ENCODE results near the gene ELMO1. TPM values are rescaled to one million over a fixed set of nuclear protein-coding genes. Genes with fewer than 3 reads are reported as not detected.

ELMO1 gene
- total and polyA plus RNA-seq, 10 of the 15 experiments (the other 5 are each of a cell fraction or from before 2014, with no cell fraction given) = 22.6 to 85.9 (median 56.6) TPM

DNA sequence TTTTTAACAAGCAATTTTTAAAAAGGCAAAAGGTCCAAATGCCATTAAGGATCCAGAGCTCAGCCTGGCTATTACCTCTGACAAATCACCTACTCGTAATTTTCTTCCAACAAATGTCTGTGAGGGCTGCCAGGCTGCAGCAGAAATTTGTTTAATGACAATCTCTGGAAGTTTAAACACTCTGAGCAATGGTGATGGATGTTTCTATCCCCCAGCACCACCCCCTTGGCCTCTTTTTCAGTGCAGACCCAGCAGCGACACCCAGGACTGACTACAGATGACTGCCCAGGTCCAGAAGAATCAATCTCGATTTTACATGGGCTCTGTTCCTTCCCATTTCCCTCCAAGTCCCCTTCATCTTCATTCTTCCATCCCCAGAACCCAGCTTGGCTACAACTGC lies 523.0 kb downstream of the ELMO1 start:
- FAIRE-seq = no peak

DNA sequence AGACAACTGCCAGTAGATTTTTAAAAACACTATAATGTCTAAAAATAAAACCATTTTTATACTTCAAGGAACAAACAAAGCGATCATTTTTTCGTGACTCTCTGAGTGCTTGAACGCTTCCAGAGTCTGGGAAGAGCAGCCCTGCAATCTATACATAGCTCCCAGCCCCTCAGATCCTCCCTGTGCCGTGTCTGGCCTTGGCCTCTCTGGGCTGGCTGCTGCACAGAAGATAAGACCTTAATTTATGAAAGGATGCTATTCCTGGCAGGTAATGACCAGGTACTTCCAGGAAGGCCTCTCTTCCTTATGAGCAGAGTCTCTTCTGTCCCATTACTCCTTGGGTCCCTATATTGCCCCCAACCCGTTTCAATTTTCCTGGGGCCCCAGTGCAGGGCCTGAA lies 523.5 kb downstream of the ELMO1 start:
- CTCF ChIA-PET = interaction anchor here (1.5 to 1.6 kb wide), 2 partner anchors 10 to 13 kb away, joined by 3 read pairs; no protein-coding TSS in a partner anchor
- TF ChIP-seq HCFC1 (IDR thresholded peaks at IDR 0.05; ENCODE audit: low read length) (no peak), STAT3 (IDR thresholded peaks at IDR 0.05; ENCODE audit: low read depth, low read length) (no peak), ZNF24 (IDR thresholded peaks at IDR 0.05) (no peak)
- TF ChIP-seq, protein P1, sequence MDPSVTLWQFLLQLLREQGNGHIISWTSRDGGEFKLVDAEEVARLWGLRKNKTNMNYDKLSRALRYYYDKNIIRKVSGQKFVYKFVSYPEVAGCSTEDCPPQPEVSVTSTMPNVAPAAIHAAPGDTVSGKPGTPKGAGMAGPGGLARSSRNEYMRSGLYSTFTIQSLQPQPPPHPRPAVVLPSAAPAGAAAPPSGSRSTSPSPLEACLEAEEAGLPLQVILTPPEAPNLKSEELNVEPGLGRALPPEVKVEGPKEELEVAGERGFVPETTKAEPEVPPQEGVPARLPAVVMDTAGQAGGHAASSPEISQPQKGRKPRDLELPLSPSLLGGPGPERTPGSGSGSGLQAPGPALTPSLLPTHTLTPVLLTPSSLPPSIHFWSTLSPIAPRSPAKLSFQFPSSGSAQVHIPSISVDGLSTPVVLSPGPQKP (IDR thresholded peaks at IDR 0.05; ENCODE audit: low read depth, low read length) = no peak
- TF ChIP-seq, protein P2, sequence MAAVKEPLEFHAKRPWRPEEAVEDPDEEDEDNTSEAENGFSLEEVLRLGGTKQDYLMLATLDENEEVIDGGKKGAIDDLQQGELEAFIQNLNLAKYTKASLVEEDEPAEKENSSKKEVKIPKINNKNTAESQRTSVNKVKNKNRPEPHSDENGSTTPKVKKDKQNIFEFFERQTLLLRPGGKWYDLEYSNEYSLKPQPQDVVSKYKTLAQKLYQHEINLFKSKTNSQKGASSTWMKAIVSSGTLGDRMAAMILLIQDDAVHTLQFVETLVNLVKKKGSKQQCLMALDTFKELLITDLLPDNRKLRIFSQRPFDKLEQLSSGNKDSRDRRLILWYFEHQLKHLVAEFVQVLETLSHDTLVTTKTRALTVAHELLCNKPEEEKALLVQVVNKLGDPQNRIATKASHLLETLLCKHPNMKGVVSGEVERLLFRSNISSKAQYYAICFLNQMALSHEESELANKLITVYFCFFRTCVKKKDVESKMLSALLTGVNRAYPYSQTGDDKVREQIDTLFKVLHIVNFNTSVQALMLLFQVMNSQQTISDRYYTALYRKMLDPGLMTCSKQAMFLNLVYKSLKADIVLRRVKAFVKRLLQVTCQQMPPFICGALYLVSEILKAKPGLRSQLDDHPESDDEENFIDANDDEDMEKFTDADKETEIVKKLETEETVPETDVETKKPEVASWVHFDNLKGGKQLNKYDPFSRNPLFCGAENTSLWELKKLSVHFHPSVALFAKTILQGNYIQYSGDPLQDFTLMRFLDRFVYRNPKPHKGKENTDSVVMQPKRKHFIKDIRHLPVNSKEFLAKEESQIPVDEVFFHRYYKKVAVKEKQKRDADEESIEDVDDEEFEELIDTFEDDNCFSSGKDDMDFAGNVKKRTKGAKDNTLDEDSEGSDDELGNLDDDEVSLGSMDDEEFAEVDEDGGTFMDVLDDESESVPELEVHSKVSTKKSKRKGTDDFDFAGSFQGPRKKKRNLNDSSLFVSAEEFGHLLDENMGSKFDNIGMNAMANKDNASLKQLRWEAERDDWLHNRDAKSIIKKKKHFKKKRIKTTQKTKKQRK (IDR thresholded peaks at IDR 0.05; ENCODE audit: low read depth, low read length) = no peak
- in situ Hi-C loops (cut with MboI) = no loop called here
- POLR2A ChIA-PET = no interaction called here
- Histone ChIP-seq H3K79me2 (ENCODE audit: control insufficient read depth, insufficient read depth, low read length) (peaks cover 1% of the 10 kb centered on the region), H3K4me1 (ENCODE audit: control insufficient read depth, insufficient read depth, low read length) (no peaks in the 10 kb centered on the region; the same call in 1 of the 2 replicates), H2AFZ (ENCODE audit: control insufficient read depth, low read depth, low read length) (no peak overlapping the region), H3K9ac (ENCODE audit: control insufficient read depth, insufficient read depth, low read length) (no peak overlapping the region), H3K4me3 (no peak overlapping the region), H3K4me2 (ENCODE audit: control insufficient read depth, insufficient read depth) (no peak overlapping the region), H4K20me1 (ENCODE audit: control insufficient read depth, insufficient read depth) (no peaks in the 10 kb centered on the region), H3K9me3 (replicated peaks; ENCODE audit: control insufficient read depth, insufficient read depth, low read length) (peaks cover 3% of the 10 kb centered on the region; the same call in 1 of the 3 replicates), H3K27ac (ENCODE audit: control insufficient read depth, insufficient read depth) (no peak overlapping the region), H3K27me3 (replicated peaks in 1 of 2; ENCODE audit: control insufficient read depth in 2 of 2, insufficient read depth in 2 of 2, low read length in 1 of 2) (no peaks in the 10 kb centered on the region), H3K36me3 (ENCODE audit: control insufficient read depth in 2 of 2, insufficient read depth in 2 of 2, low read length in 1 of 2) (no peaks in the 10 kb centered on the region; a peak in 2 of 4 replicates)
- no peak for DNase-seq (ENCODE audit: low read depth, low spot score)
- SMC1A ChIA-PET (ENCODE audit: uncharacterized antibody, unreplicated experiment) = interaction anchor here (1.4 kb wide), 1 partner anchor 12 kb away, joined by 3 read pairs; no protein-coding TSS in a partner anchor
- no peak for ATAC-seq
- intact Hi-C loops (cut with micrococcal nuclease; ENCODE audit: unreplicated experiment) = no loop called here
- no peak for FAIRE-seq
- RAD21 ChIA-PET (ENCODE audit: unreplicated experiment) = no interaction called here
- no TSS peak for BruUV-seq (replicated peaks)
- WGBS (ENCODE audit: insufficient coverage, insufficient replicate concordance, low lambda C conversion rate, missing lambda C conversion rate) = 94% methylated on average over 5 of the region's 5 CpGs

More for the DNA sequence above, 523.0 kb downstream of the ELMO1 start:
- TF ChIP-seq IKZF1 (conservative IDR thresholded peaks at IDR 0.05) (no peak), ZNF24 (IDR thresholded peaks at IDR 0.05) (no peak), ATF7 (IDR thresholded peaks at IDR 0.05; ENCODE audit: low read depth) (no peak), CEBPB (IDR thresholded peaks at IDR 0.05; ENCODE audit: borderline replicate concordance in 1 of 2, low read depth in 2 of 2, low read length in 2 of 2) (no peak), RUNX3 (IDR thresholded peaks at IDR 0.05; ENCODE audit: low read length) (no peak)
- no peaks in the 10 kb centered on the region for H4K20me1 ChIP-seq (ENCODE audit: control insufficient read depth, insufficient read depth)
- in situ Hi-C loops (cut with MboI) (no loop called here), intact Hi-C loops (cut with micrococcal nuclease; ENCODE audit: unreplicated experiment) (no loop called here)
- RAD21 ChIA-PET (ENCODE audit: unreplicated experiment) = no interaction called here
- H2AFZ ChIP-seq (ENCODE audit: control insufficient read depth, low read depth, low read length) = no peak overlapping the region
- H3K4me3 ChIP-seq = no peak overlapping the region
- no peaks in the 10 kb centered on the region for H3K27me3 ChIP-seq (replicated peaks in 1 of 2; ENCODE audit: control insufficient read depth in 2 of 2, insufficient read depth in 2 of 2, low read length in 1 of 2)
- H3K4me1 ChIP-seq (ENCODE audit: control insufficient read depth, insufficient read depth, low read length) = no peaks in the 10 kb centered on the region; the same call in 1 of the 2 replicates
- CTCF ChIA-PET = interaction anchor here (1.6 to 1.9 kb wide), 2 partner anchors 10 to 13 kb away, joined by 3 to 9 read pairs; no protein-coding TSS in a partner anchor
- H3K9me3 ChIP-seq (replicated peaks; ENCODE audit: control insufficient read depth, insufficient read depth, low read length) = peaks cover 3% of the 10 kb centered on the region; the same call in 1 of the 3 replicates
- SMC1A ChIA-PET (ENCODE audit: uncharacterized antibody, unreplicated experiment) = interaction anchor here (1.4 kb wide), 1 partner anchor 12 kb away, joined by 3 read pairs; no protein-coding TSS in a partner anchor
- WGBS (ENCODE audit: insufficient coverage, insufficient replicate concordance, low lambda C conversion rate, missing lambda C conversion rate) = 84% methylated on average over 3 of the region's 3 CpGs
- no TSS peak for BruUV-seq (replicated peaks)
- no peak for ATAC-seq
- no peaks in the 10 kb centered on the region; a peak in 2 of 4 replicates for H3K36me3 ChIP-seq (ENCODE audit: control insufficient read depth in 2 of 2, insufficient read depth in 2 of 2, low read length in 1 of 2)
- H3K79me2 ChIP-seq (ENCODE audit: control insufficient read depth, insufficient read depth, low read length) = peaks cover 1% of the 10 kb centered on the region
- no peak overlapping the region for H3K27ac ChIP-seq (ENCODE audit: control insufficient read depth, insufficient read depth)
- no peak overlapping the region for H3K9ac ChIP-seq (ENCODE audit: control insufficient read depth, insufficient read depth, low read length)
- POLR2A ChIA-PET = no interaction called here
- H3K4me2 ChIP-seq (ENCODE audit: control insufficient read depth, insufficient read depth) = no peak overlapping the region
- no peak for DNase-seq (ENCODE audit: low read depth, low spot score)

Data from GM12878 (cell line).